Stimulated activated naive CD4-positive, alpha-beta T cell (primary cell): Measurements from ENCODE around the gene SPN.
"Not testable (repeated sequence)": the region's sequence is repeated elsewhere in the genome, so short reads cannot be mapped to it uniquely, and the experiment has no call there.

Source experiments
- DNase-seq, 6 experiments: peaks; one replicate each; lab custom pipeline; 2025; lab: John Stamatoyannopoulos, UW

The SPN gene

DNA sequence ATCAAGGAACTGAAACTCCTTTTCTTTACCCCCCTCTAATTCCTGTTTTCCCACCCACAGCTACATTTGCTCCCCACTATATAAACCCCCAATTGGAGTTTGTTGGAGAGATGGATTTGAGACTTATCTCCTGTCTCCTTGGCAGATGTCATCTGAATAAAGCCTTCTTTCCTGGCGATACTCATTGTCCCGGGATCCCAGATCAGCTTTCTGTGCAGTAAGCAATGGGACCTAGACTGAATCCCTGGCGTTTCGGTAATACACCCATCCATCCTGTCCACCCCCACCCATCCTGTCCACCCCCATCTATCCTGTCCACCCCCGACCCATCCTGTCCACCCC is 38.1 kb downstream of the SPN start:
- peak in 1 of 6 experiments; percentile 25 for DNase-seq

DNA sequence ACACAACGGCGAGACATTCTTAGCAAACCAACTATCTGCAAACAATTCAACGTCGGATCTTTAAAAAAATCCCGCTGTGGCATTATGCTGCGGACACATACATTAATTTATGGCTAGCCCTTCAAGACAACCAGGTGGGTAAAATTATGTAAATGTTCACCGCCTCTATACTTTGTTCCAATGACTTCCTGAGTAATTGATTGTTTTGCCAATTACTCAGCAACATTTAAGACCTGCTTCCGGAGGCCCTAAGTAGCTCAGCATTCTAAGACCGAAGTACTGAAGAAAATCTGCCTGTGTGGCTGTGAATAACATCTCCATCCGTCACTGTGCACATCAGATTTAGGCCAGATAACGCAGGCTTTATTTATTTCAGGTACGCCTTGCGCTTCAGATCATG is 39.2 kb downstream of the SPN start:
- peak in 5 of 6 experiments; percentile 14 to 85 (median 72) for DNase-seq

DNA sequence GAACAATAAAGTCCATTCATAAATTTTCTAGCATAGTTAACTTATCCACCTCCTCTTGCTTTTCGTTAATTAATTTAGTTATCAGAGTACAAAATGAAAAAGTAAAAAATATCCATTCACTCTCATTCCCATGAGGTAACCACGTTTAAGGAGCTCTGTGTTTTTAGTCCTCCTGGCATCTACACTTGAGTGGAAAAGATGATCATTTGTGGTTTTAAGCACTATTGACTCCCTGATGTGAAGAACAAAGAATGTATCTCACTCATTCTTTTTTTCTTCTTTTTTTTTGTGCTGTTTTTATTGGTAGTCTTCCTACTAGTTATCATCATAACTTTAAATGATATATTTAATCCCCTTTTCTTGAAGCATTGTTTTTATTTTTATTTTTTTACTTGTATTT is 42.0 kb downstream of the SPN start:
- no peak for DNase-seq

DNA sequence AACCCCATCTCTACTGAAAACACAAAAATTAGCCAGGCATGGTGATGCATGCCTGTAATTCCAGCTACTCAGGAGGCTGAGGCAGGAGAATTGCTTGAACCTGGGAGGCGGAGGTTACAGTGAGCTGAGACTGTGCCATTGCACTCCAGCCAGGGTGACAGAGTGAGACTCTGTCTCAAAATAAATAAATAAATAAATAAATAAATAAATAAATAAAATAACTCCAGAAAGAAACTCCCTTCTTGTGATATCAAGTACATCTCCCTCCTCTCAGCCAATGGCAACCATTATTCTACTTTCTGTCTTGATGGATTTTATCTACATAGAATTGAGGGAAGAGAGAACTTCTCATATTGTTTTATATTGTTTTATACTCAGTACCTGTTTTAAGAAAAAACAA is 44.1 kb downstream of the SPN start:
- not testable (repeated sequence) for DNase-seq

DNA sequence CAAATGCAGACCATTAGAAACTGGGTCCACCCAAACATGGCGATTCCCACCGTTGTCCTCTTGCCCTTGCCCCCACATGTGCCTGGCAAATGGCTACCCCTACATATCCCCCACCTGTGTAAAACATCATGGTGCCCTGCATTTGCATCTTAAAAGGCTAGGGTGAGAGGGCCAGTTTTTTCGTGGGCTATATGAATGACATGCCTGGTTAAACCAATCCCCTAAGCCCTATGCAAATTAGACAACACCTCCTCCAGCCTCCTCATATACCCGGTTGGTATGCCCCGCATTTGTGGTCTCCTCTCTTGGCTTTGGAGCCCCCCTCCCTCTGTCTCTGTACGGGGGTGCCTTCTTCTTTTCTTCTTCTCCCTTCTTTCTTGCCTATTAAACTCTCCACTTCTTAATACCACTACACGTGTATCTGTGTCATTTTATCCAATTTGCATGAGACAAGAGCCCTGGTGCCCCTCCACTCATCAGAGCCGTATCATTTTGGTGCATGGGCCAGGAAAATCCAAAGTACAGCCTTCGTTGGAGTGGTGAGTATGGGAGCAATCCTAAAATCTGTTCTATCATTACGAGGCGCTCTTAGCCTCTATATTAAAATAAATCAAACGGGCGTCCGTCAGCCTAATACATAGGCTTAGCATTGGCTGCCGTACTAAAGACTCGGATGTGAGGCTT is 46.0 kb downstream of the SPN start:
- DNase-seq = no peak

DNA sequence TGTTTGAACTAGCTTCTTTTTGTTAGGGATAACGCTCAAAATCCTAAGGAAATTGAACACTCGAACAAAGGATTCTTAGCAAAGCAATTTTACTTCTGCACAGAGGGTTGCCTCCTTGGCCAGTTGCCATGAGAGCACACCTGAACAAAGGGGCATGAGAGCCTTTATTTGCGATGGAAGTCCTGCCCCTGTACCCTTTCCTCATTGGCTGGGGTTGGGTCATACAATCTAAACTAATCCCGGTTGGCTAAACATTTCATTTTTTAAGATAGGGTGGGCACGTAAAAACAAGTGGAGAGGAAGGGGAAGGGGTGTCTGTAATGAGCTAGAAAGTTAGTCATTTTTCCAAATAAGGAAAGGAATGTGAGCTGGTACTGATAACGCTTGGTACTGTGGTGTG is 46.6 kb downstream of the SPN start:
- peak in 1 of 6 experiments; percentile 17 for DNase-seq

DNA sequence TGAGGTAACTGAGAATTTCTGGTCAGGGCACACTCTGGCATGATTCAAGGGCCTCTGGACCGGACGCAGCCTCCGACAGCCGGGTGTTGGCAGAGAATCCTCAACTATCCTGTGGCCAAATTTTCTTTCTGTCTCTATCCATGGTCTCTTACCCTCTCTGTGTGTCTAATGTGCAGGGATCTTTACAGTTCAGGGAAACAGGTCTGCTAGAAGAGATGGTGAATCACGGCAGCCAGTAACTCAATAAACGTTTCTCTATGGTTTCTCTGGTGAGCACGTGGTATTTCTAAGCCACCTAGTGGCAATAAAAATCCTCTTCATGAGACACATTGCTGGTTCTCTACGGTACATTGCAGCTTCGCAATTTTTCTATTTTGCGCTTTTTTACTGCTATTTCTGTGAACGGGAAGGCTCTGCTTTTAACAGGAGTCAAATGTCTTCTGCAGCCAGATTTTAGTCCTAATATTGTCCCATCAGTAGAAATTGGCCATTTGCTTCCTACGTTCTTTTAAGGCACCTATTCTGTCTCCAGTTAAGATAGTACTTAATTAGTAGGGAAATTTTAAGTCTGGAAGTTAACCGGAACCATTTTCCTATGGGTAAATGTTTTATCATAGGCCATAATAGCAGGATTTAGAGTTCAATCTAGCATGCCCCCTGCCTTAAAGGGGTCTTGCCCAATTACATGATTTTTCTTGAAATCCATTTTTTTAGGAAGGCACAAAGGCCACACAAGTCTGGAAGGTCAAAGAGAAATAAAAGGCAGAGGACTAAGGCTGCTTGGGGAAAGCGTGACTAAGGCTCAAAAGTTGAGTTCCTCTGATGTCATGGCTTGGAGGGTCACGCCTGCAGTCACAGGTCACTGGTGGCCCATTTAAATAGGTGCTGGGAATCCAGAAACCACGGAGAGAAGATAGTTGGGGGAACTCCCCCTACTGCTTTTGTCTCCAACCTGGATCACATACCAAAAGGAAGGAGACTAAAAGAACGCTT is 47.5 kb downstream of the SPN start:
- DNase-seq = peak in 4 of 6 experiments; percentile 6 to 73 (median 60)

DNA sequence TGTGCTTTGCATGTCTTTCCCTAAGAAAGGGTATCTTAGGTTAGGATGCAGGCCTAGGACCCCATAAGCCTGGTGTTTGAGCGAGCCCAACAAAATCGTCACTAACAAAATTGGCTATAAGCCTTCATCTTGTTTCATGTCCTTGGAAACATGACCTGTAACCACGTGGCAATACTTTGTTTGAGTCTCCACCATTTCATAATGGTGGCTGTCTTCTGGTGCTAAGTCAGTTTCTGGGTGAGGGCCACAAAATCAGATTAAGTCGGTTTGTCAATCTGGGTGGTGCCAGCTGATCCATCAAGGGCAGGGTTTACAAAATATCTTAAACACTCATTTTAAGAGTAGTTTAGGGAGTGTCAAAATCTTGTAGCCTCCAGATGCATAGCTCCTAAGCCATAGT is 49.8 kb downstream of the SPN start:
- no peak for DNase-seq

DNA sequence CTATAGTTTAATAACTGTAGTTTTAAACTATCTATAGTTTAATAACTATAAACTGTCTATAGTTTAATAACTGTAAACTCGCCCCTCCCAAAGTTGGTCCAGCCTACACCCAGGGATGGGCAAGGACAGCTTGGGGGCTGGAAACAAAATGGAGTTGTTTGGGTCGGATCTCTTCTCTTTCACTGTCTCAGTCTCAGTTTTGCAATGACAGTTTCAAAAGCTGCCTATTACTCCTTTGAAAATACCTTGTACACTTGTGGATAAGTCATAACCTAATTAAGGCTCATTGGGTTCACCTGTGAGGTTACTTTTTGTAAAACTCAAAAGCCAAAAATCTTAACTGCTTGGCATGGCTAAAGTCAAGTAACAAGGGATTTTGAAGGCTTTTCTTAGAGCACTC is 51.3 kb downstream of the SPN start:
- no peak for DNase-seq

DNA sequence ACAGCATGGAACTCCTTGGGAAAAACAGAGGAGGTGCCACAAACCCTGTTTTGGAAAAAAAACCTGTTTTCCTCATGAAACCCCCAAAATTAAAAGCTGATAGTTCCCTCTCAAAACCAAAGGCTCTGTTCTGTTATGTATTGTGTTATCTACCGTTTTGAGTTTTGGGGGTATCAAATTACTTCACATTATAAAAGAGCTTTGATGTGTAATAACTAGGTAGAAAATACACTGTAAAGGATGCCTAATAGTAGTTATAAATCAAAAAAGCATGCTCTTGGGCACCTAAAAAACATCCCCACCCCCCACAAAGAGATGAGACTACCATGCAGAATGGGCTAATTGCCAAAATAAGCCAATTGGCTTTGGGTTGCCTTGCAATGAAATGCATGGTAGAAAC is 51.9 kb downstream of the SPN start:
- no peak for DNase-seq

DNA sequence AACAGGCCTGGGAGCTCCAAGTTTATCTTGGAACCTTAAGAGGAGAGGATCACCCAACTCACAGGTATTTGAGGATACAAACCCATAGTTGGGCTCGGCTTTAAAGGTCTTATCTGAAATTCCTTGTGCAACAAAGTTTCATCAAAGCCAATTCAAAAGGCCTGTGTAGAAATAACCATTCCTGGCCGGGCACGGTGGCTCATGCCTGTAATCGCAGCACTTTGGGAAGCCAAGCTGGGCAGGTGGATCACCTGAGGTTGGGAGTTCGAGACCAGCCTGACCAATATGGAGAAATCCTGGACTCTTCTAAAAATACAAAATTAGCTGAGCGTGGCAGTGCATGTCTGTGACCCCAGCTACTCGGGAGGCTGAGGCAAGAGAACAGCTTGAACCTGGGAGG is 54.1 kb downstream of the SPN start:
- DNase-seq = no peak

DNA sequence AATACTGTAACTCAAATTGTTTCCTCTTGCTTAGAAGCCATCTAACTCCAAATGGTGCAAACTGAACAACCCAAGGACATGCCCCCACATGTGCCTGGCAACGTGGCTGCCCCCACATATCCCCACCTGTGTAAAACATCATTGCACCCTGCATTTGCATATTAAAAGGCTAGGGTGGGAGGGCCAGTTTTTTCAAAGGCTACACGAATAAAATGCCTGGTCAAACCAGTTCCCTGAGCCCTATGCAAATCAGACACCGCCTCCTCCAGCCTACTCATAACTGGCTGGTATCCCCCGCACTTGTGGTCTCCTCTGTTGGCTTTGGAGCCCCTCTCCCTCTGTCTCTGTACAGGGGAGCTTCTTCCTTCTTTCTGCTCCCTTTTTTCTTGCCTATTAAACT is 56.0 kb downstream of the SPN start:
- DNase-seq = no peak
